Osteoblast (primary cell): Measurements from ENCODE around the gene NOL4L. TPM values are rescaled to one million over a fixed set of nuclear protein-coding genes. Genes with fewer than 3 reads are reported as not detected.

Experiments used
- DNase-seq: peaks from one replicate; pipeline ENCODE4 v3.0.0; 2011; ENCODE audit warnings: low spot score, mixed read lengths; ENCODE audit not compliant: insufficient read length; ENCODE audit errors: missing footprints
- H2AFZ ChIP-seq: 2 replicates; pipeline ENCODE4 v1.6.0; 2011; ENCODE audit warnings: mild to moderate bottlenecking, low read length
- H3K27ac ChIP-seq: 2 replicates; pipeline ENCODE4 v1.5.1; 2011; ENCODE audit warnings: mild to moderate bottlenecking, low read depth, low read length, moderate library complexity
- H3K27me3 ChIP-seq: 2 replicates; pipeline ENCODE4 v1.6.0; 2012; ENCODE audit warnings: mild to moderate bottlenecking, control low read depth, inconsistent platforms, low read length, moderate library complexity; ENCODE audit not compliant: insufficient read depth
- H3K36me3 ChIP-seq: 2 replicates; pipeline ENCODE4 v1.5.1; 2011; ENCODE audit warnings: mild to moderate bottlenecking, low read length, control low read depth, moderate library complexity; ENCODE audit not compliant: insufficient read depth
- H3K4me1 ChIP-seq: 2 replicates; pipeline ENCODE4 v1.5.1; 2011; ENCODE audit warnings: mild to moderate bottlenecking, low read length, control low read depth, moderate library complexity; ENCODE audit not compliant: insufficient read depth
- H3K4me2 ChIP-seq: 2 replicates; pipeline ENCODE4 v1.6.0; 2011; ENCODE audit warnings: mild to moderate bottlenecking, low read length; ENCODE audit not compliant: insufficient read depth
- H3K4me3 ChIP-seq: fragments of 200-600 bp; sonication (generic); 3 replicates; pipeline ENCODE4 v1.5.1; 2012; ENCODE audit warnings: mild to moderate bottlenecking, low read length, inconsistent platforms; ENCODE audit not compliant: insufficient read depth
- H3K79me2 ChIP-seq: 2 replicates; pipeline ENCODE4 v1.6.0; 2012; ENCODE audit warnings: mild to moderate bottlenecking, low read length, control low read depth, inconsistent platforms; ENCODE audit not compliant: insufficient read depth
- H3K9me3 ChIP-seq: 2 replicates; pipeline ENCODE4 v1.5.1; 2011; ENCODE audit warnings: low read depth, low read length, control low read depth
- H4K20me1 ChIP-seq: 2 replicates; pipeline ENCODE4 v1.6.0; 2012; ENCODE audit warnings: mild to moderate bottlenecking, low read length, control low read depth; ENCODE audit not compliant: insufficient read depth
- total RNA-seq: library from RNA; depleted of rRNA; stranded (reverse); fragments of >200 nt; gene quantifications from 2 replicates; pipeline ENCODE4 v1.2.3, GENCODE V29; 2012
- TF ChIP-seq, protein P1 (sequence below): IDR thresholded peaks from 2 replicates; pipeline ENCODE4 v1.5.1; 2011; ENCODE audit warnings: mild to moderate bottlenecking, low read depth, low read length, moderate library complexity; ENCODE audit errors: extremely low read depth

NOL4L gene
- total RNA-seq, 1 donor: 6.2 TPM

DNA sequence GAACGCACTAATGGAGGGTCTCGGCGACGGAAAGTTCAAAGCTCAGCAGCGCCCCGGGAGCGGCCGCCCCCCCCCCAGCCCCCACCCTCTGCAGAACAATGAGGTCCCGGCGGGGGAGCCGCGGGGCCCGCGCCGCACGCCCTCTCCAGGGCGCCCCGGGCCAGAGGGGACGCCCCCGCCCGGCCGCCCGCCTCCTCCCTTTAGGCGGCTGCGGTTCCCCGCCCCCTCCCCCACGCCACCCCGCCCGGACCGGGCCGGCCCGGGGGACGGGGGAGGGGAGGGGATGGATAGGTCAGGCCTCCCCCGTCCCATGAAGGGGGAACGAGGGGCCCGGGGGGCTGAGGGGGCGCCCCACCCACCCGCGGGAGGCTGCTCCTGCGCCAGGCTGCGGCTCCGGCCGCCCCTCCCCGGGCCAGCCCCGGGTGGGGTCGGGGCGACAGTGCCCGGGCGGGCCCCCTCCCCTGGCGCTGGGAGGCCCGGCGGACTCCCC is 1.5 kb downstream of the NOL4L start:
- no peaks in the 10 kb centered on the region for H3K79me2 ChIP-seq
- H4K20me1 ChIP-seq: no peaks in the 10 kb centered on the region
- peaks cover 19% of the 10 kb centered on the region for H3K27me3 ChIP-seq
- TF ChIP-seq, protein P1, sequence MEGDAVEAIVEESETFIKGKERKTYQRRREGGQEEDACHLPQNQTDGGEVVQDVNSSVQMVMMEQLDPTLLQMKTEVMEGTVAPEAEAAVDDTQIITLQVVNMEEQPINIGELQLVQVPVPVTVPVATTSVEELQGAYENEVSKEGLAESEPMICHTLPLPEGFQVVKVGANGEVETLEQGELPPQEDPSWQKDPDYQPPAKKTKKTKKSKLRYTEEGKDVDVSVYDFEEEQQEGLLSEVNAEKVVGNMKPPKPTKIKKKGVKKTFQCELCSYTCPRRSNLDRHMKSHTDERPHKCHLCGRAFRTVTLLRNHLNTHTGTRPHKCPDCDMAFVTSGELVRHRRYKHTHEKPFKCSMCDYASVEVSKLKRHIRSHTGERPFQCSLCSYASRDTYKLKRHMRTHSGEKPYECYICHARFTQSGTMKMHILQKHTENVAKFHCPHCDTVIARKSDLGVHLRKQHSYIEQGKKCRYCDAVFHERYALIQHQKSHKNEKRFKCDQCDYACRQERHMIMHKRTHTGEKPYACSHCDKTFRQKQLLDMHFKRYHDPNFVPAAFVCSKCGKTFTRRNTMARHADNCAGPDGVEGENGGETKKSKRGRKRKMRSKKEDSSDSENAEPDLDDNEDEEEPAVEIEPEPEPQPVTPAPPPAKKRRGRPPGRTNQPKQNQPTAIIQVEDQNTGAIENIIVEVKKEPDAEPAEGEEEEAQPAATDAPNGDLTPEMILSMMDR: no peak
- H3K4me2 ChIP-seq: no peak overlapping the region
- no peak overlapping the region for H3K27ac ChIP-seq
- H3K4me3 ChIP-seq: peak overlapping the region; percentile 19
- DNase-seq: no peak
- H3K9me3 ChIP-seq: no peaks in the 10 kb centered on the region
- H3K36me3 ChIP-seq: no peaks in the 10 kb centered on the region
- H2AFZ ChIP-seq: no peak overlapping the region
- H3K4me1 ChIP-seq: no peaks in the 10 kb centered on the region

GRCh38 chr20:32582659-32583580 is 2.2 kb downstream of the NOL4L start:
- no peak overlapping the region for H3K4me2 ChIP-seq
- H3K79me2 ChIP-seq: no peaks in the 10 kb centered on the region
- H3K27ac ChIP-seq: no peak overlapping the region
- no peak overlapping the region for H2AFZ ChIP-seq
- H3K36me3 ChIP-seq: no peaks in the 10 kb centered on the region
- H3K4me1 ChIP-seq: no peaks in the 10 kb centered on the region
- peak overlapping the region; percentile 49 for H3K4me3 ChIP-seq
- TF ChIP-seq, protein P1: no peak
- no peaks in the 10 kb centered on the region for H4K20me1 ChIP-seq
- peaks cover 19% of the 10 kb centered on the region for H3K27me3 ChIP-seq
- peak; percentile 89 for DNase-seq
- no peaks in the 10 kb centered on the region for H3K9me3 ChIP-seq

DNA sequence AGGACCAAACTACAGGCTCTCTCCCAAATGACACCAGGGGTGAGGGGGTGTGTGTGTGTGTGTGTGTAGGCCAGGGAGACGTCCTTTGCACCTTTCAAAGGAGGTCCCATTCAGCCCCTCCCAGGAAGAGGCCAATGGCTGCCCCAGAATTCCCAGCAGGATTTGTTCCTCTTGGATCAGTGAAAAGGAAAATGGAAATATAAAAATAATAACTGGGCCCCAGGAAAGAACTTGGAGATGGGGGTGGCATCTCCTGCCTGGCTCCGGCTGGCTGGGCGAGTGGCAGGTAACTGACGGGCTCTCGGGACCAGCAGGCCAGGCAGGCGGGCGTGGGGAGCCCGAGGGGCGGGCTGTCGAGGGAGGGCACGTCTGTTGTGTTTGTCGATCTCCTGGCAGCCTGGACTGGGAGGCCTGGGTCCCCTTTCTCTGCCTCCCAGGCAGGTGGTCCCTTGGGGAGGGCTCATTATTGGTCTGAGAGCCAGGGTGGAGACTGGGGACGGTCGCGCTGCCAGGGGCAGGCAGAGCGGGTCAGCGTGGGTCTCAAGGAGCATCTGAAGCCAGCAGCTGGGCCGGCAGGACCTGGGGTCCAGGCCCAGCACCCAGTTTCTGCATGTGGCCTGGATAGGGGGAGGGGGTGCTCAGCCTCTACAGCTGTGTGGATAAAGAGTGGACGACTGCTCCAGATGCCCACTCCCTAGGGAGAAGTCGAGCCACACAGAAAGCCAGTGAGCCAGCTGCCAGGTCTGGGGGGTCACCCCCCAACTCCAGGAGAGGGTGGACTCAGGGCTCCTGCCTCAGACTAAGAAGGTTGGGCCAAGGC is 3.1 kb downstream of the NOL4L start:
- Histone ChIP-seq H3K79me2 (no peaks in the 10 kb centered on the region), H3K36me3 (no peaks in the 10 kb centered on the region), H3K27ac (no peak overlapping the region), H3K4me3 (no peak overlapping the region), H3K4me1 (no peaks in the 10 kb centered on the region), H3K9me3 (no peaks in the 10 kb centered on the region), H3K4me2 (no peak overlapping the region), H3K27me3 (peaks cover 17% of the 10 kb centered on the region), H2AFZ (no peak overlapping the region), H4K20me1 (no peaks in the 10 kb centered on the region)
- peak; percentile 71 for DNase-seq
- TF ChIP-seq, protein P1: no peak
